HG02840 (cell line): Measurements from ENCODE around the gene ADAMTS12.
"Not testable (repeated sequence)": the region's sequence is repeated elsewhere in the genome, so short reads cannot be mapped to it uniquely, and the experiment has no call there.

Experiments used
- ATAC-seq: cut with Tn5 transposase; IDR thresholded peaks from one replicate; pipeline ENCODE4 v1.9.1; 2021; ENCODE audit warnings: mild to moderate bottlenecking, moderate library complexity, moderate number of reproducible peaks; ENCODE audit not compliant: unreplicated experiment, low FRiP score

The ADAMTS12 gene

DNA sequence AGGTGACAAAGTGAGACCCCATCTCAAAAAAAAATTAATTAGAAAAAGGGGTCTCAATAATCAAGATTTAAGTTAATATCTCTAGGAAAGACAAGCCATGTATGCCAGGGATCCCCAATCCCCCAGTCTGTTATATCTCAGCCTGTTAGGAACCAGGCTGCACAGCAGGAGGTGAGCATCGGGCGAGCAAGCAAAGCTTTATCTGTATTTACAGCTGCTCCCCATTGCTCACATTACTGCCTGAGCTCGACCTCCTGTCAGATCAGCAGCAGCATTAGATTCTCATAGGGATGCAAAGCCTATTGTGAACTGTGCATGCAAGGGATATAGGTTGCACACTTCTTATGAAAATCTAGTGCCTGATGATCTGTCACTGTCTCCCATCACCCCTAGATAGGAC is 334.2 kb downstream of the ADAMTS12 start:
- ATAC-seq = no peak

DNA sequence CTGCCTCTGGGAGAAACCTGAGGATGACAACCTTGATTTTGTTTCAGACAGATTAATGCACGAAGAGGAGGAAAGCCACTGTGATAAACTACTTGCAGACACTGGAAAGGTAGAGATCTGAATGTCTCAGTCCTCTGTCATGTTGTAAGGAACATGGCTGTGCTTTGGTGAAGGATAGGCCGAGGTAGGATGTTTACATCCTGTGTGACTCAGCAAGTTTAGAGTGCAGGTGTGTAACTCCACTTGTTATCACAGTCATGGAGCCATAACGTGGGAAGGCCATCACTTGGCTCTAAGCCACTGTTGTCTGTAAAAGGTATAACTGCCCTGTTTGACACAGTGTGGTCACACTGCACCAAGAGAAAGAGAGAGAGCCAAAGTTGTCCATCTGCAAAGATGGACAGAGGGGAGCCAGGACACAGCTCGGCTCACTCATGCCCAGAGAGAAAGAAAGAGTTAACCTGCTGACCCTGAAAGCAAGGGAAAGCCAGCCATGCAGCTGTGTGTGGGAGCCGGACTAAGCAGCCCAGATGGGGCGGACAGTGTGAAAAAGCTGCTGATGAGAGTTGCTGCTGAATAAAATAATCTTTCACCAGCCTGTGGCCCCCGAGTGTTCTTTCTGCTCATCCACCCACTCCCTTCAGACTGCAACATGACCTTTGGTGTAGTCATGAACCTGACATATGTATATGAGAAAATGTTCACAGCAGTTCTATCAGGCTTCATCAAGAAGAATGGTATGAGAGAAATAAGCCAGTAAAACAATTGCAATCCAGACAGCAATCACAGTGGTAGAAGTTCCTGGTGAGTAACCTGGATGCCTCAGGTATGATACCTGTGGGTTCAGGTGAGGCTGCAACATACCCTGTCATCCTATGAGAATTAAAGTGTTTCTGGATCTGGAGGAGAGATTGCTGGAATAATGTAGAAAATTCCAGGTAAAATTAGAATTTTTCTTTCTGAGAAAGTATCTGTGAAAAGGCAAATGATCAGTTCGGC is 335.2 kb downstream of the ADAMTS12 start:
- ATAC-seq = no peak

DNA sequence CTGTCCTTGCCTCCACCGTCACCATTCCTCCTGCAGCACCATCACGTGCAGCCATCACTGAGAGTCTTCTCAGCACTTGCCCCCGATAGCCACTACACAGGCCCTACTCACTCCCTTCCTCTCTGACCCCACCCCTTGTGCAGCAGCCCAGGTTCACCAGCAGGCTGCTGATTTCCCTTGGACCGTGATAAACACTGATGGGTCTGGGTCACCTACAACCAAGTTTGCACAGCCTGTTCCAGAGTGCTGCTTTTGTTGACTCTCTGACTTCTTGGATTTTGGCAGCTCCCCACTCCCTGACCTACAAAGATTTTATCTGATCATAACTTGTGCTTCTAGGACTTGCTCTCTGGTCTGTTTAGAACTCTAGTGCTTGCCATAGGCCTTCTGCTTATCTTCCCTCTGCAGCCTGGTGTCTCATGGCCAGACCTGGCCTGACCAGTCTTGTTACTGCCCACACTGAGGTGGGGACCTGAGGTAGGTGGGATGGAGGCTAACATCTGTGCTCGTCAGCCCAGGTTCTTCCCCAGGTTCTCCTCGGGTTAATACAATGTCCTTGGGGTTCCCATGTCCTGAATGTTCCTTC is 341.7 kb downstream of the ADAMTS12 start:
- ATAC-seq = no peak

DNA sequence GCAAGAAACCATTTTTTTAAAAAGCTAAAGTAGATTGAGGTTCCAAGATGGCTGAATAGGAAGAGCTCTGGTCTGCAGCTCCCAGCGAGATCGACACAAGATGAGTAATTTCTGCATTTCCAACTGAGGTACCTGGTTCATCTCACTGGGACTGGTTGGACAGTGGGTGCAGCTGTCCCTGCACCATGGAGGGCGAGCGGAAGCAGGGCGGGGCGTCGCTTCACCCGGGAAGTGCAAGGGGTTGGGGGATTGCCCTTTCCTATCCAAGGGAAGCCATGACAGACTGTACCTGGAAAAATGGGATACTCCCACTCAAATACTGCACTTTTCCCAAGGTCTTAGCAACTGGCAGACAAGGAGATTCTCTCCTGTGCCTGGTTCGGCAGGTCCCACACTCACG is 352.0 kb downstream of the ADAMTS12 start:
- not testable (repeated sequence) for ATAC-seq

DNA sequence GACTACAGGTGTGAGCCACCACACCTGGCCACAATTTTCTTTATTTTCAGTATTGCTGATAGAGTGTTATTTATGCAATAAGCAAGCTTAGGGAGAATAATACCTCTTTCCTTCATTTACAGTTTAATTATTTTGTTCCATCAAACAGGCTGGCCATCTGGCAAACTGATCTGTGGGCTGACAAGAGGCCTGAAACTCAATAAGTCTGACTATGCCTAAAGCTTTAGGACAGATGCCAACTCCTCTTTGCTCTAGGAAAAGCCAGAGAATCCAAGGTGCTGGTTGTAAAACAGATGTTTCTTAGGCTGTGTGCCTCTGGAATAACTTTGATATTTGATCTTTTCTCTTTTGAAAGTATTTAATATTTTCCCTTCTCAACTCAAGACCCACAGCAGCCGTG is 352.6 kb downstream of the ADAMTS12 start:
- no peak for ATAC-seq

DNA sequence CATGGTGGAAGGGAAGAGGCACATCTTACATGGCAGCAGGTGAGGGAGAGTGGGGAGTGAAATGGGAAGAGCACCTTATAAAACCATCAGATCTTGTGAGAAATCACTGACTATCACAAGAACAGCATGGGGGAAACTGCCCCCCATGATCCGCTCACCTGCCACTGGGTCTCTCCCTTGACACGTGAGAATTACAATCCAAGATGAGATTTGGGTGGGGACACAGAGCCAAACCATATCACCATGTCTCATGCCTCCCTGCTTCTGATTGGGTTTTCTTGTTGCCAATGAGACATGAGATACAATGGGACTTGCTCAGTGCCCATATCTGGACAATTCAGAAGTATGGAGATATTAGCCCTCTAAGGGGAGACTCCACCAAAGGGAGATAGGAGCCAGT is 353.6 kb downstream of the ADAMTS12 start:
- ATAC-seq = no peak

DNA sequence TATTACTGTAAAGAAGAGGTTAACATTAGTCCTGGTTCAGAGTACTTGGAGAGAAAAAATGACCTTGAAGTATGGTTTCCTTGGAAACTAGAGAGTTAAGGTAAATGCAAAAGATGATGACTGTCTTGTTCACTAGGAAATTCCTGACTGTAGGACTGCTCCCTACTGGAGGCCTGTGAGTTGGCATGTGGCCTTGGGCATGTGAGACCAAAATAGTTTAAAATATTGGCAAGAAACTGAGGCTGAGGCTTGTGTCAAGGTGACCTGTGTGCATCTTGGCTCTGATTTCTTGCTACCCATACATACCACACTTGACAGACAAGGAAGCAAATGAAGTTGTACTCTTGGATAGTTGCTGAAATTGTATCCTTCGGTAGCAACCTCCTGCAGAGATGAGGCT is 354.6 kb downstream of the ADAMTS12 start:
- no peak for ATAC-seq

DNA sequence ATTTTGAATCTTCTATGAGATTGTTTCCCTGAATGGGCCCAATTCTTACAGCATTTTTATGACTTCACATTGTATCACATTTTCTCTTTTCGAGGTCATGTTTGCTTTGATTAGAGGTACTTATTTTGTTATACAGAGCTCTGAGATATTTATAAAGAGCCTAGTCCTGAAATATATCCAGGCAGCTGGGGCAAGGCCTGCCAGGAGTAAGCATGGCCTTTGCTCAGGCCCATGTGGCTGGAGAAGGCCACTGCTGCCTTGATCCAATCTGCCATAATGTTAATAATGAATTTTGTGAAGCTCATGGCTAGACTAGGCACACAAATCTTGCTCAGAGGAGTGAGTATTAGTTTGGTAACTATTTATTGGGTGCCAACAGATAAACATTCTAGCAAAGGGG is 355.0 kb downstream of the ADAMTS12 start:
- no peak for ATAC-seq

DNA sequence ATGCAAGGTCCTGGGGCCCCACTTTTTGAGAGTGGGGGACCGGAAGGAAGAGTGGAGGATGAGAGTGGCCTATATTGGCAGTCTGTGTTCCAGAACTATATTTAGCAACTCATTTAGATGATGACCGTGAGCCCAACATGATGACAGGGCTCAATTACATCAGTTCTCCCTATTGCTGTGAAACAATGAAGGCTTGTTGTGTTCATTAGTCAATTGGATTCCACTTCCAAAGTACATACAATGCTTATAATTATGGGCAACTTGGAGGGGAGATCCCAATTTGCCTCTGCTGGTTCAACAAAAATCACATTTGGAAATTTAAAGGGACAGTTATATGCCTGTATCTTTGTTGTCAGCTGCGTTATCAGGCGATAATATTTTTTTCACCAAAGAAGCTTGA is 360.0 kb downstream of the ADAMTS12 start:
- ATAC-seq = no peak

DNA sequence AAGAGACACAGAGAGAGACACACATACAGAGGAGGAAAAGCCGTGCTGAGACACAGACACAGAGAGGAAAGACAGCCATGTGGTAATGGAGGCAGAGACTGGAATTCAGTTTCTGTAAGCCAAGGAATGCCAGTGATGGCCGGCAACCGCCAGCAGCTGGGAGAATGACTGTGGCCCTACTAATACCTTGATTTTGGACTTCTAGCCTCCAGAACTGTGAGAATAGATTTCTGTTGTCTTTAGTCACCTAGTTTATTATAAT is 360.8 kb downstream of the ADAMTS12 start:
- no peak for ATAC-seq

DNA sequence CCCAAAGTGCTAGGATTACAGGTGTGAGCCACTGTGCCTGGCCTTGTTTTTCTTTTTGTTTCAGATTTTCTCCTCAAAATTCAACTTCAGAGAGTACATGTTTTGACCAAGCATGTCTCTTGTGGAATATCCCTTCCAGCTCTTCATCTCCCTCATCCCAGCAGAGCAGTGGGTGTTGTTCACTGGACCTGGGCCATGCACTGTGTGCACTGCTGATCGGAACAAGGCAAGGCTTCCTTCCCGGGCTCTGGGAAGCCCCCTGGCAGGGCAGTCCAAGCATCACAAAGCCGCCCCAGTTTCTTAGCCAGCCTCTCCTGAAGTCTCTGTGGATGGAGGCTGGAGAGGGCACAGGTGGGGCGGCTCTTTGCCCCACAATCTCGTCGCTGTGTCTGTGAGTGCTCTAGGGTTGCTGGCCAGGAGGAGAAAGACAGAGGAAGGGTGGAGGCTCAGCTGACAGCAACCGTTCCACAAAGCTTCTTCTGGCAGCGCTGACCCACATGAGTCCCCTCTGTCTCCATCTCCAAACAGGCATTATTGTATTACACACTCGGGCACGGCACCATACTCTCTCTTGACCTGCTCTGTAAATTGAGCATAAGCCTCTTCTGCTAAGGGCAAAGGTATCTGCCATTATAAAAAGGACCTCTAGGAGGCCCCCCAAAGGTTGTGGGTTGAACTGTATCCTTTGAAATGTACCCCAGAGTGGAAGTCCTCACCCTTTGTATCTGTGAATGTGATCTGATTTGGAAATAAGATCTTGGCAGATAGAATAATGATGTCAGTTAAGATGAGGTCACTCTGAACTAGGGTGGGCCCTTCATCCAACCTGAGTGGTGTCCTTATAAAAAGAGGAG is 361.4 kb downstream of the ADAMTS12 start:
- ATAC-seq = no peak

DNA sequence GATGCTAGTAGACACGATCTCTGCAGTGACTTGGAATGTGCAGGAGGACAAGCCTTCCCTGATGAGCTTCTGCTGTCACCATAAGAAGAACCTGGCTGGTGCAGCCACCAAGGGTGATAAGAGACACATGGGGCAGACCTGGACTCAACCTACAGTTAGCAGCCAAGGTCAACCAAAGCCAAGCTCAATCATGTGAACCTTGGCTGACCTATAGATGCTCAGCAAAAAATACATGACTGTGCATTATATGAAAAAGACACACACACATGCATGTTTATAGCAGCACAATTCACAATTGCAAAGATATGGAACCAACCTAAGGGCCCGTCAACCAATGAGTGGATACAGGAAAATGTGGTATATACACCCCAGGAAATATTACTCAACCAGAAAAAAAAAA is 364.1 kb downstream of the ADAMTS12 start:
- ATAC-seq = no peak

DNA sequence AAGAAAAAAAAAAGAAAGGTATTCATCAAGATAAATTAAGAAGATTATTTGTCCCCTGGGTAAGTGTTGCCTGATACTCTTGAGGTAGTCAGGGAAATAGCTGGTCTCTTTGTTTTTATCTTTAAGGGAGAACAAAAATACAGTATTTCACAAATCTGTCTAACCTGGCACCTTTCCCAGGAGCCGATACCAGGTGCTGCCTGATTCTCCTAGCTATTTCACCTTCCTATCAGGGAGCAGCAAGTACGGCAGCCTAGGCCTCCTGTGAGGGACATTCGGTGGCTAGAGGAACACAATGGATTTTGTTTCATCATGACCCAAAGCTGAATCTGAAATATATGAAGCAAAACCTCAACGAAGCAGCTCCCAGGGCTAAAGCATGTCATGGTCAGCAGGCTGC is 365.0 kb downstream of the ADAMTS12 start:
- ATAC-seq = no peak

DNA sequence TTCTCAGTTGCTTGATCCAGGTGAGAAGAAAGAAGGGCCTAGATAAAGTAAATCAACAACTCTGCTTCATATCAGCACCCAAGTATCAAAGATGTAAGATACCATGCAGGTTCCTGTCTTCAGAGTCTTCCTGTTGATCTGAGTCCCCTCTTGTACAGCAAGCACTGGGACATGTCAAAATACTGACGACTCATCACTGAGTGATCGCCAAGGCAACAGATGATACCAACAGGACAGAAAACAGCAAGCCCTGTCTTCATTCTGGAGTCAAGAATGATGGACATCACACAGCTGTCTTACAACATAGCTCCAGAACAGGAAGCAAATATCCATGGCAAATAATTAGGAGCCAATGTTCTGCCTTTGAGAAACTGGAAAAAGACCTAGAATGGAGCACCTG is 367.3 kb downstream of the ADAMTS12 start:
- no peak for ATAC-seq

DNA sequence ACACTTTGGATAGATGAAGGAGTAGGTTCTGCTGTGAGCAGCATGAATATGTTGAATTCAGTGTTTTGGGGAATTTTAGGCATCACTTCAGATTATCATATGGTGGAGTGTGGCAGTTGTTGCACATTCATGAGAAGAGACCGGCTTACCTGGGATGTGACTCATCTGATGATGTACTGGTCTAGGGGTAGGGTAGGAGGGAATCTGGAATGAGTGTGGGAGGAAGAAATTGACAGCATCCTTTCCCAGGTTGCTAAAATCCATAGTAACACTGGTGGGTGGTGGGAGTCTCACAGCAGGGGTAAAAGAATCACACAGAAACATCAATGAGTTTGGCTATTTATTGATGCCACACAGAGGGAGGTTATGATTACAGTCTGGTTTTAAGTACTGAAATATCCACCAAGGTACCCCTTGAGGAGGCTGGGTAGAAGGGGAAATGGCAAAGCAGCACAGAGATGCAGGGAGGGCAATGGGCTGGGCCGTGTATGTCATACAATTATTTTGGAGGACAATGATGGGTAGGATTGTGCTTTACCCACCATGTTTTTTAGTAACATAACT is 368.5 kb downstream of the ADAMTS12 start:
- no peak for ATAC-seq

DNA sequence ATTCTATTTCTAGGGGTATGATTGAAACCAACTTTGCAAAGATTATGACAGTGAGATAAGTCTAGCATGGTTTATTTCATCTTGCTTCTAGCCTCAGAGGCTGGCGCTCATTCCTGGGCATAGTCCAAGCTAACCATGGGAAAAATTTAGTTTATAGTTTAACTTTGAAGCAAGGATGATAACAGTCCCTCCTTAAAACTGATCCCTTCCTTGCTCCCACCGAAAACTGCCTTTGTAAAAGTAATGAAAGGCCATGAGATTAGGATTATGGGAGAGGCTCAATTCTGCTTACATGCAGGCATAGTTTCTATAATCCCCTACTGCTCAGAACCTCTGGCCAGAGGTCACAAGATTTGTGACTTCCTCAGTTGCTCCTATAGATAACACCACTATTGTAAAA is 375.4 kb downstream of the ADAMTS12 start:
- ATAC-seq = no peak

DNA sequence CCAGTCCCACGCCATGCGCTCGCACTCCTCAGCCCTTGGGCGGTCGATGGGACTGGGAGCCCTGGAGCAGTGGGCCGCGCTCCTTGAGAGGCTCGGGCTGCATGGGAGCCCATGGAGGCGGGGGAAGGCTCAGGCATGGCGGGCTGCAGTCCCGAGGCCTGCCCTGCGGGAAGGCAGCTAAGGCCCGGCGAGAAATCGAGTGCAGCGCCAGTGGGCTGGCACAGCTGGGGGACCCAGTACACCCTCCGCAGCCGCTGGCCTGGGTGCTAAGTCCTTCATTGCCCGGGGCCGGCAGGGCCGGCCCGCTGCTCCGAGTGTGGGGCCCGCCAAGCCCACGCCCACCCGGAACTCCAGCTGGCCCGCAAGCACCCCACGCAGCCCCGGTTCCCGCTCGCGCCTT is 376.4 kb downstream of the ADAMTS12 start:
- not testable (repeated sequence) for ATAC-seq

DNA sequence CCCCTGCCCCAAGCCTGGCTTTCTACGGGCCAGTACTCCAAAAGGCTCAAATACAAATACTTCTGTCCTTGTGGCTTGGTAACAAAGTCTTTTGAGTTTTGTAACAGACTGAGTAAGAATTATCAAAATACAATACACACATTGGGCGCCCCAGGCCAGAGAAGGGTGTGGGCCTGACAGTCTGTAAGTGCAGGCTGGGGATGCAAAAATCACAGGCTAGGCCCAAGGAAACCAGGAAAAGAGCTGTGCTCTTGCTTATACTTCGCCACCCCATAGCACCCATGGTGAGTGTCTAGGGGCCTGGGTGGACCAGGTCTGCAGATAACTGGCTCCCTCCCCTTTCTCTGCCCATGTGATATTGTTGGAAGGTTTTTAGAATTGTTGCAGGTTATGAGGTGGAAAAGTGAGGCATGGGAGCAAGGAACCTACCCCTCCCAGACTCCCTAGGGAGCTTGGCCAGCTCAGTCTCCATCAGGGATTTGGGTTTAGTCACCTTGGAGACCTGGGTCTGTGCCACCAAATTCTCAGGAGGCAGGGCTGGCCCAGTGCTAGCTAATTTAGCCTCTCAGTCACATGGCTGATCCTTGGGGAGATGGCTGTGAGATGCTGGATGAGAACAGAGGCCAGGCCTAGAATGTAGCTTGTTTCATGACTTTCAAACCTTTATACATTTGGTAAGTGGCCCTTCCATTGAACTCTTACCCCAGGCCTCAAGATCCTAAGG is 378.2 kb downstream of the ADAMTS12 start:
- ATAC-seq = no peak

DNA sequence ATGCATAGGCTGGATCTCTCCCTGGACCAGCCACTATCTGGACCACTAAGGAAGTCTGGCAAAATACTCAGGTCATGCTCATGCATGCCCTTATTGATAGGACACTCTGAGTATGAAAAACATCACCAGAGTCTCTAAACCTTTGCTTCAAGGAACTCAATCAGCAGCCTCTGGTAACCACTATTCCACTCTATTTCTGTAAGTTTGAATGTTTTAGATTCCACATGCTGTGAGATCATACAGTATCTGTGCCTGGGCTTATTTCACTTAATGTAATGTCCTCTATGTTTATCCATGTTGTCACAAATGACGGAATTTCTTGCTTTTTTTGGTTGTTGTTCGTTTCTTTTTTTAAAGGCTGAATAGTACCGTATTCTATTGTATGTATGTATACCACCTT is 382.8 kb downstream of the ADAMTS12 start:
- ATAC-seq = no peak

DNA sequence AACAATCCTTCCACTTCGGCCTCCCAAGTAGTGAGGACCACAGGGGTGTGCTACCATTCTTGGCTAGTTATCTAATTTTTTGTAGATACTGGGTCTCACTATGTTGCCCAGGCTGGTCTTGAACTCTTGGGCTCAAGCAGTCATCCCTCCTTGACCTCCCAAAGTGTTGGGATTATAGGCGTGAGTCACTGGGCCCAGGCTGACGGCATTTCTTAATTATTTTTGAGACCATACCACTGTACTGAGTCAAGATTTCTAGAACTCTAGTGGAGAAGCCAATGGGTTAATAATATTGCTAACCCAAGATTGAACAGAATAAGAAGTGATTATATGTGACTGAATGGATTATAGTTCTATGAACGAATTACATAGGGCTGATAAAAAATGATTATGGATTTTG is 384.4 kb downstream of the ADAMTS12 start:
- ATAC-seq = no peak
